ENCODE data around the gene PCK1. TPM values are rescaled to one million over a fixed set of nuclear protein-coding genes. Genes with fewer than 3 reads are reported as not detected.

Gene PCK1
- total and polyA plus RNA-seq, 2 of the 8 experiments (the other 6 are each of a cell fraction or from before 2014, with no cell fraction given): not detected

- ChIA-PET POLR2A (ENCODE audit: partially characterized antibody) (interaction anchor here (0.6 kb wide), 1 partner anchor 669 kb away, joined by 3 read pairs; no protein-coding TSS in a partner anchor), CTCF (ENCODE audit: partially characterized antibody) (interaction anchor here (0.6 to 10.7 kb wide), 19 partner anchors 10 to 616 kb away, joined by 3 to 194 read pairs (median 6); no protein-coding TSS in a partner anchor)
- H3K4me2 ChIP-seq (ENCODE audit: insufficient read depth in 1 of 2, low read depth in 2 of 2, low read length in 2 of 2): no peak overlapping the region
- H3K9me3 ChIP-seq (ENCODE audit: insufficient read depth in 2 of 2, low read depth in 1 of 2, low read length in 1 of 2): no peaks in the 10 kb centered on the region
- H3K4ac ChIP-seq (replicated peaks; ENCODE audit: insufficient read length, low read depth, low read length): no peak overlapping the region
- no peak overlapping the region for H3K56ac ChIP-seq (replicated peaks; ENCODE audit: insufficient read length, low read depth, low read length)
- H3K14ac ChIP-seq (ENCODE audit: insufficient read length): no peak overlapping the region
- no peak overlapping the region for H3K27ac ChIP-seq (ENCODE audit: low read depth, low read length)
- FAIRE-seq (peak; percentile 70), DNase-seq (ENCODE audit: low read depth in 1 of 2, low spot score in 2 of 2) (peak; percentile 31 to 93)
- no peaks in the 10 kb centered on the region for H3K79me1 ChIP-seq (ENCODE audit: low read depth, low read length)
- no peak overlapping the region for H3K23ac ChIP-seq (ENCODE audit: insufficient read length)
- no peak overlapping the region for H3K18ac ChIP-seq (ENCODE audit: extremely low read depth, low read length)
- H3K79me2 ChIP-seq (ENCODE audit: control insufficient read depth in 1 of 2, insufficient read depth in 2 of 2, low read length in 2 of 2): no peaks in the 10 kb centered on the region
- no peak overlapping the region for H3K4me3 ChIP-seq (ENCODE audit: extremely low read depth in 1 of 4, insufficient read depth in 2 of 4, low read depth in 3 of 4, low read length in 4 of 4)
- no peaks in the 10 kb centered on the region; a peak in 3 of 7 replicates for H3K4me1 ChIP-seq (replicated peaks in 1 of 4; ENCODE audit: control insufficient read depth in 3 of 4, insufficient read depth in 4 of 4, low read length in 3 of 4)
- no peak overlapping the region for H2BK12ac ChIP-seq (ENCODE audit: low read depth, low read length)
- H4K20me1 ChIP-seq (replicated peaks in 1 of 2; ENCODE audit: control insufficient read depth in 1 of 2, insufficient read depth in 2 of 2, low read length in 2 of 2): no peaks in the 10 kb centered on the region
- WGBS, 2 experiments (ENCODE audit: extremely low coverage in 1 of 2, insufficient coverage in 1 of 2, insufficient read length in 1 of 2, insufficient replicate concordance in 2 of 2, low coverage in 1 of 2, low lambda C conversion rate in 2 of 2, missing lambda C conversion rate in 1 of 2): 55% methylated on average over 23 of the region's 27 CpGs; no CpG with 5 or more reads in 1 of the 2 experiments
- no peak overlapping the region for H2BK120ac ChIP-seq (replicated peaks; ENCODE audit: low read depth, low read length)
- no peak overlapping the region for H2BK15ac ChIP-seq (ENCODE audit: low read length)
- no peak overlapping the region for H4K91ac ChIP-seq (replicated peaks; ENCODE audit: insufficient read length, low read length)
- no peak overlapping the region for H2AK5ac ChIP-seq (ENCODE audit: low read depth, low read length)
- H3K23me2 ChIP-seq (ENCODE audit: low read depth, low read length): no peaks in the 10 kb centered on the region
- no peak overlapping the region for H4K5ac ChIP-seq (ENCODE audit: insufficient read length, low read depth, low read length)
- no peak overlapping the region for H3K9ac ChIP-seq (replicated peaks in 1 of 4; ENCODE audit: extremely low read depth in 1 of 4, low read depth in 3 of 4, low read length in 3 of 4)
- H2BK5ac ChIP-seq (ENCODE audit: low read depth, low read length): no peak overlapping the region
- no peaks in the 10 kb centered on the region for H3K27me3 ChIP-seq (replicated peaks in 1 of 4; ENCODE audit: control insufficient read depth in 3 of 4, extremely low read depth in 1 of 4, insufficient read depth in 3 of 4, low read length in 3 of 4)
- no peak overlapping the region for H2AFZ ChIP-seq (ENCODE audit: low read length)
- TF ChIP-seq SP2 (IDR thresholded peaks at IDR 0.05; ENCODE audit: low read length): no peak
- TF ChIP-seq CTCF (IDR thresholded peaks at IDR 0.05; ENCODE audit: control extremely low read depth in 1 of 3, insufficient read depth in 1 of 3, low read depth in 1 of 3, low read length in 3 of 3): peak; percentile 67 to 93 (median 70)
- no peak for TF ChIP-seq BACH1 (IDR thresholded peaks at IDR 0.05; ENCODE audit: low read length)
- no peak for TF ChIP-seq RNF2 (IDR thresholded peaks at IDR 0.05; ENCODE audit: borderline replicate concordance, low read depth, low read length, missing control alignments, poor library complexity, severe bottlenecking)
- TF ChIP-seq RXRA (IDR thresholded peaks at IDR 0.05; ENCODE audit: insufficient read depth, low read depth, low read length): no peak
- peak; percentile 89 to 93 for TF ChIP-seq RAD21 (IDR thresholded peaks at IDR 0.05 in 1 of 2, conservative IDR thresholded peaks at IDR 0.05 in 1 of 2; ENCODE audit: low read depth in 2 of 2, low read length in 2 of 2)
- H3K36me3 ChIP-seq (ENCODE audit: control insufficient read depth in 2 of 4, insufficient read depth in 4 of 4, low read length in 3 of 4): no peaks in the 10 kb centered on the region
- H2BK20ac ChIP-seq (ENCODE audit: low read length): no peak overlapping the region
- no peak overlapping the region; the same call in none of the 2 replicates for H4K8ac ChIP-seq (ENCODE audit: extremely low read depth, insufficient read depth, low read length)
These were observed 33.4 kb downstream of the PCK1 start for GRCh38 chr20:57594092-57594951.

Measured in H1 (cell line).